HG03159 (cell line): Measurements from ENCODE around the gene MNX1.

Source experiments
- ATAC-seq: cut with Tn5 transposase; IDR thresholded peaks from one replicate; pipeline ENCODE4 v1.9.1; 2021; ENCODE audit warnings: mild to moderate bottlenecking, moderate library complexity; ENCODE audit not compliant: unreplicated experiment

Gene MNX1

GRCh38 chr7:157004521-157005455 lies 5.7 kb downstream of the MNX1 start:
- ATAC-seq = no peak

- ATAC-seq = no peak
These were observed 6.5 kb downstream of the MNX1 start for GRCh38 chr7:157003756-157004520.

GRCh38 chr7:157003445-157003755 lies 7.1 kb downstream of the MNX1 start:
- ATAC-seq = no peak

- no peak for ATAC-seq
These were observed 7.5 kb downstream of the MNX1 start for GRCh38 chr7:157002819-157003421.

GRCh38 chr7:157001920-157002818 lies 8.3 kb downstream of the MNX1 start:
- ATAC-seq = no peak

- no peak for ATAC-seq
These were observed 9.5 kb downstream of the MNX1 start for GRCh38 chr7:157000741-157001653.

- peak; percentile 32 for ATAC-seq
These were observed 10.3 kb downstream of the MNX1 start for GRCh38 chr7:156999958-157000726.

GRCh38 chr7:156998988-156999957 lies 11.2 kb downstream of the MNX1 start:
- ATAC-seq = peak; percentile 37

- no peak for ATAC-seq
These were observed 16.0 kb downstream of the MNX1 start for GRCh38 chr7:156994417-156994816.

- ATAC-seq = no peak
These were observed 16.6 kb downstream of the MNX1 start for GRCh38 chr7:156993925-156994235.

GRCh38 chr7:156993021-156993924 lies 17.2 kb downstream of the MNX1 start:
- ATAC-seq = no peak

- no peak for ATAC-seq
These were observed 20.5 kb downstream of the MNX1 start for GRCh38 chr7:156989766-156990535.

GRCh38 chr7:156988343-156989185 lies 21.9 kb downstream of the MNX1 start:
- ATAC-seq = no peak

- ATAC-seq = no peak
These were observed 24.1 kb downstream of the MNX1 start for GRCh38 chr7:156986378-156986777.
